SW480 (cell line): Measurements from ENCODE around the gene SH3D19.

Experiments
- DNase-seq: peaks from one replicate; pipeline ENCODE4 v3.0.0-alpha.2; 2016; ENCODE audit warnings: low spot score

The SH3D19 gene

GRCh38 chr4:151231915-151232595 lies 93.3 kb downstream of the SH3D19 start:
- DNase-seq = no peak

GRCh38 chr4:151228189-151229119 lies 97.0 kb downstream of the SH3D19 start:
- DNase-seq = no peak

- no peak for DNase-seq
Measured at GRCh38 chr4:151227731-151228130, 97.7 kb downstream of the SH3D19 start.

DNA sequence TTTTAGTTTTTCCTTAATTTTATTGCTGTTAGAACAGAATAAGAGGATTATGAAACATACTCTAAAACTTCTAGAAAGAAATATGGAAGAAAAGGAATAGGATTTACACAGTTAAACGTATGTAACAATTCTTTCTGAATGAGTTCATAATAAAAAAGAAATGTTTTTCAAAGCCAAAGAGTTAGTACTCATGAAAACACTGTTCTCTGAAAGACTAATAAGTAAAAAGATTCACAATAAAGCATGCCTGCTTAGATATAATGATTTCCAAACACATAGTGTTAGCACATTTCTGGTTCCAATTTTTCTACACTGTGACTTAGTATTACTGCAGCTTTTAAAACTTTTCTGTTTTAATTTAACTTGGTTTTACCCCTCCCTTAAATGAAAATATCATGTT lies 98.2 kb downstream of the SH3D19 start:
- no peak for DNase-seq

DNA sequence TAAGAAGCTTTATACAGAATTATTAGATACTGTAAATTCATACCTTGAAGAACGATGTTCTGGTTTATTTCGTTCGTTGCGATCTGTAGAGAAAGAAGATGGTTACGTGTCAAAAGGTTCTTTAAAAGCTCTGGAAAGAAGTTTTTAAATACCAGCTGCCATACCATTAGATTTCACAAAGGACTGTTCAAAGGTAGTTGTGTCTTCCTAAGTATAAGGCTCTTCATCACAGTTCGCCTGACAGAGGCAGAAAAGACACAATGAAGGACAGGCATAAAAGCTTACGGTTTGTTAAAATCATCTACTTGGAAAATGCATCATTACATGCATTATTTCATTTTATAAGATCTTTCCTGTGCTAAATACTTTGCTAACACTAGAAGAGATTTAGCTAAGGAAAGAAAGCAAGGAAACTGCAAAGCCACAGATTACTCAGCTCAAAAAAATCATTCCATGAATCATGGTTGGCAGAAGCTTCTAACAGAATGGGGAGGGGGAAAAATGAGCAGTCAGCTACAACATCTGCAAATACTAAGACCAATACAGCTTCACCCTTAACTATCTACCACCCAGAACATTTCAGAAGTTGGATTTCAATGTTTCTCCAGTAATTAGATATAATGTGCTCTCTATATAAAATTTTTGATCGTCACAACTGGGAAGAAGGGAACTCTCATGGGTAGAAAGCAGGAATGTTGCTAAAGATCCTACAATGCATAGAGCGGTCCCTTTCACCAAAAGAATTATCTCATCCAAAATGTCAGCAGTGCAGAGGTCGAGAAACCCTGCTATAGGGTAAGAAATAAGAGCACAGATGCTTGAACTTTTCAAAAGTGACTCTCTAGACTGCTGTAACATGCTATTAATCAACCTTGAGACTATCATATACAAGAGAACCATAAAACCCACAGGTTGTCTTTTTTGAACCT lies 99.1 kb downstream of the SH3D19 start:
- no peak for DNase-seq

DNA sequence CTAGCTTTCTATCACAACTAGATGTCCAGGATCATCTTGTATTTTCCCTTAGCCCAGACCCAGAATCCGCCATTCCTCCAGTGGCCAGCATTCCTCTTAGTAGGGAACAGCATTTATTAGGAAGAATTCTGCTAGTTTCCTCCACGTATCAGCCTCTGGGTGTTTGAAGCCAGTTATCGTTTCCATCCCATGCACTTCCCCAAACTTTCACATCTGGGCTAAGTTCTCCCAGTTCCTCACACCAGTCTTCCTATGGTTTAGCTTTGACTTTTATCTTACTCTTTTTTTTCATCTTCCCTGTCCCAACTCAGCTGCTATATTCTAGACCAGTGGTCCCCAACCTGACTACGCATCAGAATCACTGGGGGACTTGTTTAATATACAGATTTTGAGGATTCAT lies 101.9 kb downstream of the SH3D19 start:
- DNase-seq = no peak

DNA sequence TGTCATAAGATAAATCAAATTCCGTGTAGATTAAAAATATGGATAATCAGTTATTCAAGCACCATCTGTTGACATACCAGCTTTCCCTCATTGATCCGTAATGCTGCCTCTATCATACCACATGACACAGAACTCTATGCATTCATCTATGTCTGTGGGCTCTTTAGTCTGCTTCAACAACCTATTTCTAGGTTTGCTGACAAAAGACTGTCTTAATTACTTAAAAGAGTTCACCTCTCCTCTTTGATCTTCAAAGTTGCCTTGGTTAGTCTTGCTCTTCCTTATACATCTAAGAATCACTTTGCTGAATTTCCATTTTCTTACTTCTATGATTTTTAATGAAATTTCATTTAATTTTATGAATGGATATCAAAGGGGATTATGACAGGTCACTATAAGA lies 105.5 kb downstream of the SH3D19 start:
- no peak for DNase-seq

DNA sequence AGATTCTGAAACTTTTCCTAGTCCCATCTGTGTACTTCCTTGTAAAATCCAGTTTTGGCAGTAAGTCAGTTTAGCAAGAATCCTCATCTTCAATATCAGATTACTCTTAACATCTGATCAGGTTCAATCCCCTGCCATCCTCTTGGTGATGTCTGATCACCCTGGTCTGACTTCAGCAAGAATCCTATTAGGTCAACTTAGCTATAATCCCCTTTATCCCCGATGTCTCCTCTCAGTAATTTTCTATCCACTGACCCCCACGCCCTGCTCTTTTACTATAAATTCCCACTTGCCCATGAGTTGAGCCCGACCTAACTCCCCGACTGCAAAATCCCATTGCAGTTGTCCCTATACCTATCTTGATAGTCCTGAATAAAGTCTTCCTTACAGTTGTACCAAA lies 106.3 kb downstream of the SH3D19 start:
- no peak for DNase-seq

DNA sequence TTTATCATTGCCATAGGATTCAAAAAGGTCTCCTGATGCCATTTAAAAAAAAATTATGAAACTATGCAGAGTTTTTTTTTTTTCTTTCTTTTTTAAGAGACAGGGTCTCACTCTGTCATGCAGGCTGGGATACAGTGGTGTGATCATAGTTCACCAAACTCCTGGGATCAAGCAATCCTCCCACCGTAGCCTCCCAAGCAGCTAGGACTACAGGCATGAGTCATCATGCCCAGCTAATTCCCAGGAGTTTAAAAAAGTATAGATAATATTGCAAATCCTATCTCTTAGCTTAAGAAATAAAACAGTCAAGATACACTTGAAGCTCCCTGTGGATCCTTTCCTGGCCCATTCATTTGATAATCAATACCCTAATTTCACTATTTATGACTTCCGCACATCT lies 107.1 kb downstream of the SH3D19 start:
- DNase-seq = no peak

GRCh38 chr4:151217326-151217725 lies 108.1 kb downstream of the SH3D19 start:
- no peak for DNase-seq

- no peak for DNase-seq
Measured at GRCh38 chr4:151215295-151215694, 110.1 kb downstream of the SH3D19 start.

- no peak for DNase-seq
Measured at GRCh38 chr4:151207868-151208267, 117.5 kb downstream of the SH3D19 start.

DNA sequence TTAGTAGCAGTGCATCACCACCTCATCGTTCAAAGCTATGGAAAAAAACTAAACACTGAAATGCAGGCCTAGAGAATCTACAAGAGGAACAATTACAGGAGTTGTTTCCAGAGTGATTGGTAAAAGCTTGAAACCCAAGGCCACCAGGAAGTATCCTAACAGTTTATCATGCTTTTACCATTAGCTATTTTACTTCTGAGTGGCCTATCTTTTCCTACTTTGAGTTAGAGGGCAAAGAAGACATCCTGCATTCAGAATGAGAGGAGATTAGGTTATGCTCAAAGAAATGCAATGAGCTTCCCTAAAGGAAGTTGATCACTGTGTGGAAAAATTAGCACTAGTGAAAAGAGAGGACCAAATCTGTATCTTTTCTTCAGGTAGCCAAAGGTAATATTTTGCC lies 118.2 kb downstream of the SH3D19 start:
- DNase-seq = no peak

DNA sequence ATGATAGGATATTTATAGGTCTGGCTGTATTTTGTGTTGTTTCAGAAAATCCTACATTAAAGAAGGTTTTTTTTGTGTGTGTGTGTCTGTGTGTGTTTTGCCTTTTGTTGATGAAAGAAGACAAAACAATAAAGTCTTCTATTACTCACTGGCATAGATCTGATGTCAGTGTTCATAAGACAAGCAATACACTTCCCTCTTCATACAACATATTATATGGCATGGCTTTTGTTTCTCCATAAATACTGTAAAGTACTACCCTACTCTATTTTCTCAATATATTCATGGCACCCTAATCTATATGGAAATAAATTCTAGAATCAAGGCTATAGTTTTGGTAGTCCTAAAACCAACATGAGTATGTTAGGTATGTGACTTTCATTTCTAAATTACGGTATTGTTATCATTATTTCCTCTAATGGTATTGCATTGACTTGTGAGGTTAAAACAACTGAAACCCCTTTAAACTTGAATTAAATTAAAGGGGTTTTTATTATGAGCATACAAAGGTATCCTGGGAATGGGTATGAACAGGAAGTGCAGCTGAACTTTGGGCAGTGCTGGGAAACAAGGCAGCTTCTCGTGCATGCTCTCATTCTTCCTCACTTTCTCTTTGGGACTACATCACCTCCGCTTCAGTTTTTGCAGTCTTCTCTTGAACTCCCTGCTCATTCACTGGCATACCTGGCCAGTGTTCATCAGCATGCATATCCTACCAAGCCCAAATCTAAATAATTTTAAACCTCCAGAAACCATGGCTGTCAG lies 119.0 kb downstream of the SH3D19 start:
- DNase-seq = no peak

DNA sequence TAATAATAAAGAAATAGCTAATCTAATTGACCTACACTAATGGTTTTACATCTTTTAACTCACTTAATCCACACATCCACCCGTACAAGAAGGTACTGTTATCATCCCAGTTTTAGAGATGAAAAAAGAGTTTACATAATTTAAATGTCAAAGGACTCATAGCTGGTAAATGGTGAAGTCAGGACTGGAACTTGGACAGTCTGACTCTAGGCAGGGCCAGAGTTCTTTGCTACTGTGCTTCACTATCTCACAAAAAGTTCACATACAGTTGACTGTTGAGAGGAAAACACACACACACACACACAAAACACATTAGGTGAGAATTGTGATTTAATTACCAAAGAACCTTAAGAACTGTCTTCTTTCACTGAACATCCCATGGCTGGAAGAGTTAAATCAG lies 119.7 kb downstream of the SH3D19 start:
- no peak for DNase-seq

GRCh38 chr4:151204925-151205524 lies 120.4 kb downstream of the SH3D19 start:
- no peak for DNase-seq

GRCh38 chr4:151202851-151203455 lies 122.5 kb downstream of the SH3D19 start:
- DNase-seq = no peak

- no peak for DNase-seq
Measured at GRCh38 chr4:151202381-151202780, 123.0 kb downstream of the SH3D19 start.

- no peak for DNase-seq
Measured at GRCh38 chr4:151199319-151200190, 125.8 kb downstream of the SH3D19 start.

- no peak for DNase-seq
Measured at GRCh38 chr4:151198748-151199147, 126.7 kb downstream of the SH3D19 start.
